Tibial nerve (tissue), 4 donors: Measurements from ENCODE around the gene KCNH8. TPM values are rescaled to one million over a fixed set of nuclear protein-coding genes. Genes with fewer than 3 reads are reported as not detected.

Experiments
- DNase-seq, 2 donors: peaks; one replicate each; pipeline ENCODE4 v3.0.0-alpha.2; 2019; ENCODE audit warnings: low spot score in 2 of 2
- H3K27ac ChIP-seq, 4 donors: fragments of 200-600 bp; sonication (generic) in 3 of 4; one replicate each; pipeline ENCODE4 v1.5.1; 2017 to 2019; ENCODE audit warnings: mild to moderate bottlenecking in 1 of 4
- H3K27me3 ChIP-seq, 2 donors: fragments of 200-600 bp; sonication (generic) in 1 of 2; one replicate each; pipeline versions ENCODE4 v1.5.1 to v1.6.0; 2017 to 2019
- H3K36me3 ChIP-seq, 3 donors: fragments of 200-600 bp; sonication (generic); one replicate each; pipeline ENCODE4 v1.5.1; 2018 to 2019
- H3K4me1 ChIP-seq, 4 donors: fragments of 200-600 bp; sonication (generic) in 3 of 4; one replicate each; pipeline ENCODE4 v1.5.1; 2017 to 2019
- H3K4me3 ChIP-seq, 4 donors: fragments of 200-600 bp; sonication (generic) in 3 of 4; one replicate each; pipeline ENCODE4 v1.5.1; 2017 to 2019; ENCODE audit warnings: mild to moderate bottlenecking in 1 of 4, moderate library complexity in 1 of 4
- H3K9me3 ChIP-seq, 4 donors: fragments of 200-600 bp; sonication (generic) in 3 of 4; one replicate each; pipeline ENCODE4 v1.5.1; 2017 to 2019
- CTCF ChIP-seq, 5 experiments: fragments of 200-600 bp in 3 of 5; fragments of 450-650 bp in 2 of 5; sonication (generic) in 3 of 5; IDR thresholded peaks; one replicate each; pipeline ENCODE4 v1.5.1; 2016 to 2019; ENCODE audit warnings: antibody characterized with exemption in 5 of 5, mild to moderate bottlenecking in 3 of 5, moderate library complexity in 2 of 5
- EP300 ChIP-seq, 2 donors: sonication (generic); formaldehyde crosslinking; IDR thresholded peaks; one replicate each; pipeline ENCODE4 v1.6.1; 2017; ENCODE audit warnings: antibody characterized with exemption in 2 of 2, mild to moderate bottlenecking in 1 of 2
- POLR2A ChIP-seq, 2 donors: fragments of 450-650 bp; IDR thresholded peaks; one replicate each; pipeline ENCODE4 v1.6.1; 2017; ENCODE audit warnings: antibody characterized with exemption in 2 of 2, mild to moderate bottlenecking in 2 of 2, moderate library complexity in 2 of 2
- WGBS, 2 donors: methylation state at CpG; one replicate each; pipeline ENCODE4 v1.1.5; 2018; 5-methylcytosine and 5-hydroxymethylcytosine counted together
- total RNA-seq, 4 donors: library from RNA; depleted of rRNA; stranded (reverse); fragments of >200 nt; gene quantifications; one replicate each; pipeline ENCODE4 v1.1.0, GENCODE V29; 2016

The KCNH8 gene
- total RNA-seq, 4 donors from 2014 or later: 0.22 to 0.98 (median 0.51) TPM

GRCh38 chr3:19331931-19332330, 183.6 kb downstream of the KCNH8 start:
- peaks cover 0 to 4% (median 0%) of the 10 kb centered on the region in 4 donors for H3K4me1 ChIP-seq
- no peak overlapping the region for H3K27ac ChIP-seq
- 85 to 87% methylated on average over 2 of the region's 2 CpGs for WGBS, 2 donors
- no peak for DNase-seq
- no peaks in the 10 kb centered on the region for H3K27me3 ChIP-seq
- TF ChIP-seq POLR2A (IDR thresholded peaks at IDR 0.05): no peak
- TF ChIP-seq EP300 (IDR thresholded peaks at IDR 0.05): no peak
- no peak for TF ChIP-seq CTCF (IDR thresholded peaks at IDR 0.05)
- H3K4me3 ChIP-seq: no peak overlapping the region
- H3K9me3 ChIP-seq: no peaks in the 10 kb centered on the region
- no peaks in the 10 kb centered on the region for H3K36me3 ChIP-seq

GRCh38 chr3:19334120-19334519, 185.8 kb downstream of the KCNH8 start:
- WGBS, 2 donors: 73 to 82% methylated on average over 6 of the region's 6 CpGs
- no peak overlapping the region for H3K4me3 ChIP-seq

GRCh38 chr3:19338769-19339168, 190.5 kb downstream of the KCNH8 start:
- DNase-seq: no peak

More at GRCh38 chr3:19334120-19334519, 185.8 kb downstream of the KCNH8 start:
- no peak for TF ChIP-seq POLR2A (IDR thresholded peaks at IDR 0.05)
- TF ChIP-seq EP300 (IDR thresholded peaks at IDR 0.05): no peak
- no peak for TF ChIP-seq CTCF (IDR thresholded peaks at IDR 0.05)
- H3K27ac ChIP-seq: no peak overlapping the region
- no peaks in the 10 kb centered on the region for H3K27me3 ChIP-seq
- no peak for DNase-seq
- H3K9me3 ChIP-seq: no peaks in the 10 kb centered on the region
- H3K4me1 ChIP-seq: peaks cover 0 to 12% (median 0%) of the 10 kb centered on the region in 4 donors
- H3K36me3 ChIP-seq: no peaks in the 10 kb centered on the region

GRCh38 chr3:19342389-19342788, 194.1 kb downstream of the KCNH8 start:
- TF ChIP-seq EP300 (IDR thresholded peaks at IDR 0.05) (no peak), CTCF (IDR thresholded peaks at IDR 0.05) (no peak), POLR2A (IDR thresholded peaks at IDR 0.05) (no peak)
- Histone ChIP-seq H3K27me3 (no peaks in the 10 kb centered on the region), H3K36me3 (no peaks in the 10 kb centered on the region), H3K4me1 (peaks cover 0 to 3% (median 0%) of the 10 kb centered on the region in 4 donors), H3K27ac (no peak overlapping the region), H3K4me3 (no peak overlapping the region), H3K9me3 (no peaks in the 10 kb centered on the region)
- 85% methylated on average over 5 of the region's 5 CpGs for WGBS, 2 donors
- DNase-seq: no peak

More at GRCh38 chr3:19338769-19339168, 190.5 kb downstream of the KCNH8 start:
- Histone ChIP-seq H3K4me1 (peaks cover 0 to 12% (median 0%) of the 10 kb centered on the region in 4 donors), H3K27ac (no peak overlapping the region), H3K9me3 (no peaks in the 10 kb centered on the region), H3K27me3 (no peaks in the 10 kb centered on the region), H3K4me3 (no peak overlapping the region), H3K36me3 (no peaks in the 10 kb centered on the region)
- WGBS, 2 donors: 96 to 98% methylated on average over 1 of the region's 1 CpG
- TF ChIP-seq EP300 (IDR thresholded peaks at IDR 0.05) (no peak), POLR2A (IDR thresholded peaks at IDR 0.05) (no peak), CTCF (IDR thresholded peaks at IDR 0.05) (no peak)

- Histone ChIP-seq H3K27me3 (no peaks in the 10 kb centered on the region), H3K4me3 (no peak overlapping the region), H3K9me3 (no peaks in the 10 kb centered on the region), H3K27ac (no peak overlapping the region), H3K36me3 (no peaks in the 10 kb centered on the region), H3K4me1 (peaks cover 0 to 12% (median 0%) of the 10 kb centered on the region in 4 donors)
- TF ChIP-seq CTCF (IDR thresholded peaks at IDR 0.05) (no peak), POLR2A (IDR thresholded peaks at IDR 0.05) (no peak), EP300 (IDR thresholded peaks at IDR 0.05) (no peak)
- no peak for DNase-seq
- 65 to 72% methylated on average over 1 of the region's 1 CpG for WGBS, 2 donors
These were observed 198.4 kb downstream of the KCNH8 start for GRCh38 chr3:19346759-19347158.
